CD4-positive, alpha-beta T cell (primary cell): Measurements from ENCODE around the gene SNED1. TPM values are rescaled to one million over a fixed set of nuclear protein-coding genes. Genes with fewer than 3 reads are reported as not detected.
A peak's percentile ranks its signal among the peaks of the same experiment; 100 is the strongest.

Experiments
- ATAC-seq: fragments of 200-7000 bp; cut with Tn5 transposase; one replicate; pipeline ENCODE4 v1.10.0; 2022; ENCODE audit warnings: mild to moderate bottlenecking; ENCODE audit not compliant: poor library complexity
- CTCF ChIA-PET: fragments of 350-600 bp; sonication (Branson Sonifier 250); formaldehyde crosslinking; loops from one replicate; lab custom pipeline; 2021; ENCODE audit warnings: antibody characterized with exemption, inconsistent platforms; lab: Charles Lee
- POLR2A ChIA-PET: fragments of 350-600 bp; sonication (Branson Sonifier 250); formaldehyde crosslinking; loops from one replicate; lab custom pipeline; 2021; ENCODE audit warnings: antibody characterized with exemption, inconsistent platforms; lab: Charles Lee
- DNase-seq, 14 experiments: peaks; one replicate each; pipeline ENCODE4 v3.0.0-alpha.2; 2013 to 2020; ENCODE audit warnings: mixed read lengths in 2 of 14
- H3K27ac ChIP-seq, 2 donors: one replicate each; pipeline versions ENCODE4 v1.5.1 to v1.7.0; 2013; ENCODE audit warnings: low read length in 2 of 2, low read depth in 1 of 2, mild to moderate bottlenecking in 1 of 2
- H3K27me3 ChIP-seq, 2 experiments: 1 replicate in 1 of 2; 2 replicates in 1 of 2; pipeline versions ENCODE4 v1.6.1 to v1.7.0; 2013; ENCODE audit warnings: low read length in 2 of 2, control low read depth in 1 of 2, mild to moderate bottlenecking in 1 of 2, moderate library complexity in 1 of 2; ENCODE audit not compliant: insufficient read depth in 2 of 2, control insufficient read depth in 1 of 2
- H3K36me3 ChIP-seq: one replicate; pipeline ENCODE4 v1.6.1; 2013; ENCODE audit warnings: low read length, control low read depth; ENCODE audit not compliant: insufficient read depth
- H3K4me1 ChIP-seq: one replicate; pipeline ENCODE4 v1.6.1; 2013; ENCODE audit warnings: low read length, control low read depth; ENCODE audit not compliant: insufficient read depth
- H3K4me3 ChIP-seq: one replicate; pipeline ENCODE4 v1.5.1; 2013; ENCODE audit warnings: mild to moderate bottlenecking, low read length, moderate library complexity
- H3K9me3 ChIP-seq, 2 experiments: 1 replicate in 1 of 2; 2 replicates in 1 of 2; pipeline versions ENCODE4 v1.6.1 to v1.7.0; 2013; ENCODE audit warnings: low read length in 2 of 2, mild to moderate bottlenecking in 2 of 2, control low read depth in 1 of 2, moderate library complexity in 1 of 2; ENCODE audit not compliant: control insufficient read depth in 1 of 2, insufficient read depth in 1 of 2
- H3K27ac Mint-ChIP-seq: one replicate; pipeline ENCODE4 v1.8.0; 2020; ENCODE audit warnings: mixed read lengths
- H3K27me3 Mint-ChIP-seq: one replicate; pipeline ENCODE4 v1.8.0; 2021; ENCODE audit warnings: mixed read lengths
- H3K36me3 Mint-ChIP-seq: one replicate; pipeline ENCODE4 v1.8.0; 2021; ENCODE audit warnings: low read depth, mixed read lengths
- H3K4me1 Mint-ChIP-seq: one replicate; pipeline ENCODE4 v1.8.0; 2021; ENCODE audit warnings: low read depth, mixed read lengths
- H3K4me3 Mint-ChIP-seq: one replicate; pipeline ENCODE4 v1.8.0; 2020; ENCODE audit warnings: mild to moderate bottlenecking, mixed read lengths
- H3K9me3 Mint-ChIP-seq: one replicate; pipeline ENCODE4 v1.8.0; 2020; ENCODE audit warnings: mixed read lengths
- intact Hi-C, 2 experiments: fragments of 100-400 bp; cut with DNase I in 1 of 2; cut with micrococcal nuclease in 1 of 2; formaldehyde crosslinking; loops; one replicate each; pipeline versions ENCODE4 v1.15.1 to v1.9.0; 2023 to 2025; cut with DNase I, micrococcal nuclease
- total RNA-seq, 174 experiments: library from RNA in 2 of 174; stranded (reverse) in 2 of 174; gene quantifications; one replicate each; pipeline ENCODE4 v1.2.3 and lab custom pipeline; 2021 to 2026
- TF ChIP-seq, protein P1 (sequence below): fragments of 200-600 bp; IDR thresholded peaks from one replicate; pipeline ENCODE4 v1.8.0; 2022; ENCODE audit warnings: antibody characterized with exemption, mild to moderate bottlenecking

The SNED1 gene
- total RNA-seq, 2 experiments from 2014 or later = 42.0 to 42.7 TPM

DNA sequence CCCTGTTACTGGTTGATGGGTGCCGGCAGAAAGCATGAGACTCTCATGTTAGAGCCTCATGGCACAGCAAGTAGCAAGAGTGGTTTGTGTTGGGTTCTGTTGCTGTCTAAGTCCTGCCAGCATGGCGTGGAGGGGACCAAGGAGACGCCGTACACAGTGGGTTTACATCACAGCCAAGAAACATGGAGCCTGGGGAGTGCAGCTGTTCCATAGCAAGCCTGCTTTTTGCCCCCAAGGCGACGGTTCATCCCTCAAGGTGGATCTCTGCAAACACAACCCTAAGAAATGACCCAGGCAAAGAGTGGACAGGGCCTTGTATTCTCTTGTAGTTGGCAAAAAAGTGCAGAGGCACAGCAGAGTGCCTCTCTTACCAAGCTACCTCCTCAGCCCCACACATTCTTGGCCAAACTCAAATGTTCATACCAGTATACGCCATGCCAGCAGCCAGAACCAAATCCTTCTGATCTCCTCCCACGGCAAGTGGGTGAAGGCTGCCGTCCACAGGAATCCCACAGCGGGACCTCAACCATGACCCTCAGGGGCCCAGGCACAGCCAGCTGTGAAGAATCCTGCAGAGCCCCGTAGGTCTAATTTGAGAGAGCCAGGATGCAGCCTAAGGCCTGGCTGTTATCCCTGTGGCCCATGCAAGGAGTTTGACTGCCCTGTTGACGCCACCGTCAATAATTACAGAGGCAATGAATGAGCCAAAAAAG is 19.0 kb downstream of the SNED1 start:
- intact Hi-C loops = loop anchor here in 1 of 2 experiments (10.0 kb wide), 2 partner anchors 57 to 137 kb away; partner anchors contain the start of gene PPP1R7
- no peak for ATAC-seq
- CTCF ChIA-PET = no interaction called here

DNA sequence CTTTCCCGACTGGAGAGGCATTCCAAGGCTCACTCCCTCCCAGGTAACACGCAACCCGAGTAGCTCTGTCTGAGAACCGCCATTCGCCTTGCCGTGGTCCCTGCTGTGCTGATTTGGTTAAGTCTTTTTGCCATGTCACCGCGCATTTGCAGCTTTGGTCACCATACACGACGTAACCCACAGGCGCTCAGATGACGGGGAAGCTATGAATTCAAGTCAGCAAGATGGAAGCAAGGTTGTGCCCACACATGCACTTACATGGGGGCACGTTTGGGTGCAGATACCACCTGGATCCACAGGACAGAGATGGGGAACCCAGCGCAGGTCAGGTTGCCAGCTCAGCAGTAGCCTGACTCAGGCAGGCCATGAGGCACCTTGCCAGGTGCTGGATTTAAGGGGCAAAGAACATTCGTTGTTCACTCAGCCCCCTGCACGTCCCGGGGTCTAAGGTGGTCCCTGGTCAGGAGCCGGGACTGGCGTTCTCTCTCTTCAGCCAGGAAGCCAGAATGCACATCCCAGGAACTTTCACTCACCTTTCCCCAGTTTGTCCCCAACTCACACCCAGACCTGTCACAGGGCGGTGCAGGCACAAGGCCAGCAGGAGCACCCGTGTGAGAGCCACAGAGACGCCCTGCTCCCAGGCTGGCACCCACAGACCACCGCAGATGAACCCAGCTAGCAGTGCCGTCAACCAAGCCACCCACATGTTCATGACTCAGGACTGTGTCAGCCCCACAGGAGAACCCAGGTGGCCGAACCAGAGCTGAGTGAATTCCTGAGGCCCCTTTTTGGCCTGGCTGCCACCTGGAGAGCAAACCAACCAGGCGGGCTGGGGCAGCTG is 19.9 kb downstream of the SNED1 start:
- Histone ChIP-seq H3K9me3 (peaks cover 7 to 8% of the 10 kb centered on the region in 2 experiments), H3K4me3 (no peak overlapping the region), H3K27ac (no peak overlapping the region), H3K27me3 (no peaks in the 10 kb centered on the region), H3K36me3 (no peaks in the 10 kb centered on the region), H3K4me1 (no peaks in the 10 kb centered on the region)
- Mint-ChIP-seq H3K9me3 (peaks cover 8% of the 10 kb centered on the region), H3K36me3 (peaks cover 4% of the 10 kb centered on the region), H3K4me3 (no peak overlapping the region), H3K4me1 (peaks cover 4% of the 10 kb centered on the region), H3K27me3 (no peaks in the 10 kb centered on the region), H3K27ac (no peak overlapping the region)
- no peak for ATAC-seq
- intact Hi-C loops = loop anchor here in 1 of 2 experiments (10.0 kb wide), 2 partner anchors 57 to 137 kb away; partner anchors contain the start of gene PPP1R7
- ChIA-PET POLR2A (no interaction called here), CTCF (no interaction called here)
- peak in 1 of 14 experiments; percentile 4 for DNase-seq
- TF ChIP-seq, protein P1, sequence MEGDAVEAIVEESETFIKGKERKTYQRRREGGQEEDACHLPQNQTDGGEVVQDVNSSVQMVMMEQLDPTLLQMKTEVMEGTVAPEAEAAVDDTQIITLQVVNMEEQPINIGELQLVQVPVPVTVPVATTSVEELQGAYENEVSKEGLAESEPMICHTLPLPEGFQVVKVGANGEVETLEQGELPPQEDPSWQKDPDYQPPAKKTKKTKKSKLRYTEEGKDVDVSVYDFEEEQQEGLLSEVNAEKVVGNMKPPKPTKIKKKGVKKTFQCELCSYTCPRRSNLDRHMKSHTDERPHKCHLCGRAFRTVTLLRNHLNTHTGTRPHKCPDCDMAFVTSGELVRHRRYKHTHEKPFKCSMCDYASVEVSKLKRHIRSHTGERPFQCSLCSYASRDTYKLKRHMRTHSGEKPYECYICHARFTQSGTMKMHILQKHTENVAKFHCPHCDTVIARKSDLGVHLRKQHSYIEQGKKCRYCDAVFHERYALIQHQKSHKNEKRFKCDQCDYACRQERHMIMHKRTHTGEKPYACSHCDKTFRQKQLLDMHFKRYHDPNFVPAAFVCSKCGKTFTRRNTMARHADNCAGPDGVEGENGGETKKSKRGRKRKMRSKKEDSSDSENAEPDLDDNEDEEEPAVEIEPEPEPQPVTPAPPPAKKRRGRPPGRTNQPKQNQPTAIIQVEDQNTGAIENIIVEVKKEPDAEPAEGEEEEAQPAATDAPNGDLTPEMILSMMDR = no peak

More for the DNA sequence above, 19.0 kb downstream of the SNED1 start:
- H3K4me3 ChIP-seq = no peak overlapping the region
- H3K27me3 ChIP-seq = no peaks in the 10 kb centered on the region
- H3K4me3 Mint-ChIP-seq = no peak overlapping the region
- H3K4me1 ChIP-seq = no peaks in the 10 kb centered on the region
- peaks cover 4 to 8% of the 10 kb centered on the region in 2 experiments for H3K9me3 ChIP-seq
- H3K4me1 Mint-ChIP-seq = peaks cover 6% of the 10 kb centered on the region
- H3K9me3 Mint-ChIP-seq = peaks cover 6% of the 10 kb centered on the region
- POLR2A ChIA-PET = no interaction called here
- H3K27me3 Mint-ChIP-seq = no peaks in the 10 kb centered on the region
- peaks cover 4% of the 10 kb centered on the region for H3K36me3 Mint-ChIP-seq
- H3K27ac ChIP-seq = no peak overlapping the region
- H3K36me3 ChIP-seq = no peaks in the 10 kb centered on the region
- TF ChIP-seq, protein P1 = no peak
- DNase-seq = no peak
- no peak overlapping the region for H3K27ac Mint-ChIP-seq

DNA sequence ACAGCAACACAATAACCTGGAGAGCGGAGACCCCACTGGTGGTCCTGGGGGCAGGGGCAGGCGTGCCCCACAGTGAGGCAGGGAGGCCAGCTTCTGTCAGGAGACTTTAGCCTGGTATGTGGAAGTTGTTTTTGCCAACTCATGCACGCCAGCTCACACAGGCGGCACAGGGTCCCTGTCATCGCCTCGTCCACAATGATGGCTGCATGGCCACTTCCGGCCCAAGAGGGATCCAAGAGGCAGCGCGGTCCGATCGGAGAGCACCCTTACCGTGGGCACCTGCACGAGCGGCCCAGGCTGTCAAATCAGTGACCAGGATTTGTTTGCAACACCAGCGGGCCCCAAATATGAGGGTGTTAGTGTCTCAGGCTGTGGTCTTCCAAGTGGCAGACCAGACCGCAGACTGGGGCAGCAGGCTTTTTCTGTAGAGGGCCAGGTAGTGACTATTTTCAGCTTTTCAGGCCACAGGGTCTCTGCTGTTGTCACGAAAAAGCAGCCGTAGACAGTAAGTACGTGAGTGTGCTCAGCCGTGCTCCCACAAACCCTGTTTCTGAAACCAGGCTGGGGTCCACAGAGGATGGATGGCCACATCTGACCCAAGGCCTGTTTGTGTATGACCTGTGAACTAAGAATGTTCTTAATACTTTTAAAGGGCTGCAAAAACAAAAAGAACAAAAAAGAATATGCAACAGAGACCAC is 21.2 kb downstream of the SNED1 start:
- no peaks in the 10 kb centered on the region for H3K27me3 Mint-ChIP-seq
- DNase-seq = no peak
- H3K4me3 ChIP-seq = no peak overlapping the region

More for the DNA sequence above, 21.2 kb downstream of the SNED1 start:
- intact Hi-C loops = loop anchor here in 1 of 2 experiments (10.0 kb wide), 2 partner anchors 55 to 135 kb away; partner anchors contain the start of gene PPP1R7
- Histone ChIP-seq H3K27ac (no peak overlapping the region), H3K9me3 (peaks cover 7 to 15% of the 10 kb centered on the region in 2 experiments), H3K36me3 (no peaks in the 10 kb centered on the region), H3K4me1 (no peaks in the 10 kb centered on the region), H3K27me3 (no peaks in the 10 kb centered on the region)
- peaks cover 8% of the 10 kb centered on the region for H3K9me3 Mint-ChIP-seq
- ChIA-PET POLR2A (no interaction called here), CTCF (no interaction called here)
- TF ChIP-seq, protein P1 = no peak
- H3K4me3 Mint-ChIP-seq = no peak overlapping the region
- H3K27ac Mint-ChIP-seq = no peak overlapping the region
- no peak for ATAC-seq
- peaks cover 4% of the 10 kb centered on the region for H3K36me3 Mint-ChIP-seq
- no peaks in the 10 kb centered on the region for H3K4me1 Mint-ChIP-seq
